ENCODE measurements around the gene HSPA5.
"Not testable (repeated sequence)": the region's sequence is repeated elsewhere in the genome, so short reads cannot be mapped to it uniquely, and the experiment has no call there.

Gene HSPA5

DNA sequence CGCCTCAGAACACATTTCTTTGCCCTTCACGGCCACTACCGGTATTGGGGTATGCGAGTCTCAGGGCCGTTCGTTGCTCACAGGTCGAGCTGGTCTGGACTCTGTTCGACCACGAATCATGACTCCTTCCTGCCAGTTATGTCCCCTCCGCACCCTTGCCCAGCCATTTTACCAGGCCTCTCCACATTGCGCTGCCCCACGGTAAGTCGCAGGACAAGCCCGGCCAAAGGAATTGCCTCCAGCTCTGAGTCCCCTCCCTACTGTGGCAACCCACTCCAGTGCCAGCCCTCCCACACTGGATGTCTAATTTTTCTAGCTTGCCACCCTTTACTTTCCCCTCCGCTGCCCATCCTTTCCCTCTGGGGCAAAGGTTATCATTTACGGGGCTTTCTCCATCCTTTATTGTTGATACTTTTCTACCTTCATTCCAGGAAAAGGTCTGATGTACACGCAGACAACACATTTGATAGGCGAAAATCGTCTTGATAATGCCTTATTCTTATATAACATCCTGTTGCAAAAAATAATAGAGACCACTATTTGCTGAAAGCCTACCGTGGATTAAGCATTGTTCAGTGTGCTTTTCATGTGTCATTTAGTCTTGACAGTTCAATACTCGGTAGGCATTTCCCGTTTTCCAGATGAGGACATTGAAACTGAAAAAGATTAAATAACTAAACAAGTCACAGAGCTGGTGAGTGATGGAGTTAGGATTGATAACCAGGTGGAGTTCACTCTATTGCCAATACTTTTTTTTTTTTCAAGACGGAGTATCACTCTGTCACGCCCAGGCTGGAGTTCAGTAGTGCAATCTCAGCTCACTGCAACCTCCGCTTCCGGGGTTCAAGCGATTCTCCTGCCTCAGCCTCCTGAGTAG lies 958 bp upstream of the HSPA5 start:
- DNase-seq (ENCODE audit: low spot score), result peak; percentile 27

DNA sequence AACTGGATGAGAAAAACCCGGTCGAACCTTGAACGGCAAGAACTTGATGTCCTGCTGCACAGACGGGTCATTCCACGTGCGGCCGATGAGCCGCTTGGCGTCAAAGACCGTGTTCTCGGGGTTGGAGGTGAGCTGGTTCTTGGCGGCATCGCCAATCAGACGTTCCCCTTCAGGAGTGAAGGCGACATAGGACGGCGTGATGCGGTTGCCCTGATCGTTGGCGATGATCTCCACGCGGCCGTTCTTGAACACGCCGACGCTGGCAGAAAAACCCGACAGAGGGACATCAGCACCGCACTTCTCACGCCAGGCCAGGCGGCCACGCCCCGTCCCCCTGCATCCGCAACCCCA lies 519 bp downstream of the HSPA5 start:
- DNase-seq (ENCODE audit: low spot score), result no peak

DNA sequence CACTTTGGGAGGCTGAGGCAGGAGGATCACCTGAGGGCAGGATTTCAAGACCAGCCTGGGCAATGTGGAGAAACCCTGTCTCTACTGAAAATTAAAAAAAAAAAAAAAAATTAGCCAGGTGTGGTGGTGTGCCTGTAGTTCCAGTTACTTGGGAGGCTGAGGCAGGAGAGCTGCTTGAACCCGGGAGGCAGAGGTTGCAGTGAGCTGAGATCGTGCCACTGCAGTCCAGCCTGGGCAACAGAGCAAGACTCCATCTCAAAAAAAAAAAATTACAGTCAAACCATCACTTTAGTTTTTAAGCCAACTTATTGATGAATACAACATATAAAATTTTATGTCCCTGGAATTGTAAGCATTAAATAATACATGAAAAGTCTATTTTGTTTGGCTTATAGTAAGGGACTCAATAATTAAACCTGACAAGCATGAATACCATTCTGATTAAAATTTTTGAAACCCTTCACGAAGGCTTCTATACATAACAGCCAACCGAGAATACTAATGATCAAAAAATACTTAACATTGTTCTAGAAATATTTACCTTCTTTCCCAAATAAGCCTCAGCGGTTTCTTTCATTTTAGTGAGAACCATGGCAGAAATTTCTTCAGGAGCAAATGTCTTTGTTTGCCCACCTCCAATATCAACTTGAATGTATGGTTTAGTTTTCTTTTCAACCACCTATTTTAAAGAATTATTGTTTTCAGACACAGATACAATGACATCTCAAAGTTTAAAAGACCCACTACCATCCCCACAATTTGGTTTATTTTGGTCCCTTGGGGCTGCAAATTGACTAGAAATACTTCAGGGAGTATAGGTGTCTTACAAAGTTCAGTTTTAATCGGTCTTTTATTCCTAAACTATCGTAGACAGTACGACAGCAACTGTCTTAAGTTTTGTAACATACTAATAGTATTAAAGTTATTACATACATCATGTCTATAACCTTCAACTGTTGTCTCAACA lies 1.2 kb downstream of the HSPA5 start:
- no peak for DNase-seq (ENCODE audit: low spot score)

DNA sequence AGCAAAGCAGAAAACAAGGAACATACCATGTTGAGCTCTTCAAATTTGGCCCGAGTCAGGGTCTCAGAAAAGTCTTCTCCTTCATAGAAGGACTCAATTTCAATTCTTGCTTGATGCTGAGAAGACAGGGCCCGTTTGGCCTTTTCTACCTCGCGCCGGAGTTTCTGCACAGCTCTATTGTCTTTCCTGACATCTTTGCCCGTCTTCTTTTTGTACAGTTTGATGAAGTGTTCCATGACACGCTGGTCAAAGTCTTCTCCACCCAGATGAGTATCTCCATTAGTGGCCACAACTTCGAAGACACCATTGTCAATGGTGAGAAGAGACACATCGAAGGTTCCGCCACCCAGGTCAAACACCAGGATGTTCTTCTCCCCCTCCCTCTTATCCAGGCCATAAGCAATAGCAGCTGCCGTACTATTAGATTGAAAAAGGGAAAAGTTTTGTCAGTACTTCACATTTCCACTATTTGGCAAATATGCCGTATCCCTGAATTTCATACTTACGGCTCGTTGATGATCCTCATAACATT lies 2.2 kb downstream of the HSPA5 start:
- DNase-seq (ENCODE audit: low spot score), result no peak

DNA sequence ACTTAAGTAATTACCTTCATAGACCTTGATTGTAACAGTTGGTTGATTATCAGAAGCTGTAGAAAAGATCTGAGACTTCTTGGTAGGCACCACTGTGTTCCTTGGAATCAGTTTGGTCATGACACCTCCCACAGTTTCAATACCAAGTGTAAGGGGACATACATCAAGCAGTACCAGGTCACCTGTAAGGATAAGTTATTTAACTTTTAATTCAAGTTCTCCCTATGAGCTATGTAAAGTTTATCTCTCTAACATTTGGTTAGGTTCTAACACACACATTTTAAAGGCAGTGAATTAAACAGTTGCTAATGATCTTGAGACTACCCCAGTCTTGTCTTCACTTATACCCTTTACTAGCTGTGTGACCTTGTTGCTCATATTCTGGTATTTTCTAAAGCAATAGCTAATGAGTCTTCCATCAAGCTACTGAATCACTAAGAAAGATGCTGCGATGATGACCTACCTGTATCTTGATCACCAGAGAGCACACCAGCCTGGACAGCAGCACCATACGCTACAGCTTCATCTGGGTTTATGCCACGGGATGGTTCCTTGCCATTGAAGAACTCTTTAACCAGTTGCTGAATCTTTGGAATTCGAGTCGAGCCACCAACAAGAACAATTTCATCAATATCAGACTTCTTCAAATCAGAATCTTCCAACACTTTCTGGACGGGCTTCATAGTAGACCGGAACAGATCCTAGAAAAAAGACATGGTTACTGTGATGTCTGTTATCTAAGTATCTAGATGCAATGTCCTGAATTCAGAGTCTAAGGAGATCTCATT lies 2.8 kb downstream of the HSPA5 start:
- DNase-seq (ENCODE audit: low spot score), result no peak

DNA sequence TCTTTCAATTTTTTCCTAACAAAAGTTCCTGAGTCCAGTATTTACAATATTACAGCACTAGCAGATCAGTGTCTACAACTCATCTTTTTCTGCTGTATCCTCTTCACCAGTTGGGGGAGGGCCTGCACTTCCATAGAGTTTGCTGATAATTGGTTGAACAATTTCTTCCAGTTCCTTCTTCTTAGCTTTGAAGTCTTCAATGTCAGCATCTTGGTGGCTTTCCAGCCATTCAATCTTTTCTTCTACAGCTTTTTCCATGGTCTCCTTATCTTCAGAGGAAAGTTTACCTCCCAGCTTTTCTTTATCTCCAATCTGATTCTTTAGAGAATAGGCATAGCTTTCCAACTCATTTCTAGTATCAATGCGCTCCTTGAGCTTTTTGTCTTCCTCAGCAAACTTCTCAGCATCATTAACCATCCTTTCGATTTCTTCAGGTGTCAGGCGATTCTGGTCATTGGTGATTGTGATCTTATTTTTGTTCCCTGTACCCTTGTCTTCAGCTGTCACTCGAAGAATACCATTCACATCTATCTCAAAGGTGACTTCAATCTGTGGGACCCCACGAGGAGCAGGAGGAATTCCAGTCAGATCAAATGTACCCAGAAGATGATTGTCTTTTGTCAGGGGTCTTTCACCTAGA lies 4.5 kb downstream of the HSPA5 start:
- not testable (repeated sequence) for DNase-seq (ENCODE audit: low spot score)

DNA sequence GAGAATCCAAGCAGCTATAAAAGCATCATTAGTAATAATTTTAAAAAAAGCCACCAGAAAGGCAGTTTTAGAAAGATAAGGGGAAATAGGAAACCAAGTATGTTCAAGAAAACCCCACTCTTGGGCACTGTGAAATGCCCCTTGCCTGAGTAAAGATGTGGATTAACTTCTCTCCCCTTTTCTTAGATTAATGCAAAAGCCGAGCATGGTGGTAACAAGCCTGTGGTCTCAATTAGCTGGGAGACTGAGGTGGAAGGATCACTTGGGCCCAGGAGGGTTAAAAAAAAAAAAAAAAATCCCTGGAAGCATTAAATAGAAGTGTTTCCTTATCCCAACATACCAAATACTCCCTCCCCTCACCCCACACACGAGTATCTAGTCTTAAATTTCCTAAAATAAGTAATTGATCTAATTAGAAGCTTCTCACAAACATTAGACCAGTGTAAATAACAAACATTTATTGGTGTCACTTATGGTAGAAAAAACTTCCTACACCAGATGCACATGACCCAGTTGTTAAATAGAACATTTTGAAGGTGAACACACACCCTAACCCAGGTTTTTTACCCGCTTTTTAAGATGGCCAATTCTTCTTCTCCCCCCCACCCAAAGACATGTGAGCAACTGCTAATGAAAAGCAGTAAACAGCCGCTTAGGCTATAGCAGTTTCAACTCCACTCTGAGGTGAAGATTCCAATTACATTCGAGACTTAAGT lies 5.2 kb downstream of the HSPA5 start:
- no peak for DNase-seq (ENCODE audit: low spot score)

DNA sequence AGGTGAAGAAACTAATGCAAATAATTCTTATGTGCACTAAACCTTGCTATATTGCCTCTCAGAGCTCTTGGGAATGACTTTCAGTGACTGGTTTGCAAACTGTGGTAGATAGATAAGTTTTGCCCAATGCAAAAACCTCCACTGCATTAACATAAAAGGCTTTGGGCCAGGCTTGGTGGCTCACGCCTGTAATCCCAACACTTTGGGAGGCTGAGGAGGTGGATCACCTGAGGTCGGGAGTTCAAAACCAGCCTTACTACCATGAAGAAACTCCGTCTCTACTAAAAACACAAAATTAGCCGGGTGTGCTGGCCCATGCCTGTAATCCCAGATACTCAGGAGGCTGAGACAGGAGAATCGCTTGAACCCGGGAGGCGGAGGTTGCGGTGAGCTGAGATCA lies 7.0 kb downstream of the HSPA5 start:
- DNase-seq (ENCODE audit: low spot score), result not testable (repeated sequence)

DNA sequence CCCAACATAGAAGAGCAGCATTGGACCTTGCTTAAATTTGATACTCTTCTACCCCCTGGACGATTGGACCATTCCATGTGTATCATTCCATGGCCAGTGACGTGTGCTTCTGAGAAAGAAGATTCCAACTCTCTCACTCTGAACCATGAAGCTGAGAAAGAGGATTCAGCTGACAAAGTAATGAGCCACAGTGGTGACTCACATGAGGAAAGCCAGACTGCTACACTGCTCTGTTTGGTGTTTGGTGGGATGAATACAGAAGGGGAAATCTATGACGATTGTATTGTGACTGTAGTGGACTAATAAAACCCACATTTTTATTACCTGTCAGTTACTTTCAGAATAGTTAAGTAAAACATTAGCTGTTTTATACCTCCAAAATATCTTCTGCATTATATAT lies 7.5 kb downstream of the HSPA5 start:
- peak; percentile 86 for DNase-seq (ENCODE audit: low spot score)

DNA sequence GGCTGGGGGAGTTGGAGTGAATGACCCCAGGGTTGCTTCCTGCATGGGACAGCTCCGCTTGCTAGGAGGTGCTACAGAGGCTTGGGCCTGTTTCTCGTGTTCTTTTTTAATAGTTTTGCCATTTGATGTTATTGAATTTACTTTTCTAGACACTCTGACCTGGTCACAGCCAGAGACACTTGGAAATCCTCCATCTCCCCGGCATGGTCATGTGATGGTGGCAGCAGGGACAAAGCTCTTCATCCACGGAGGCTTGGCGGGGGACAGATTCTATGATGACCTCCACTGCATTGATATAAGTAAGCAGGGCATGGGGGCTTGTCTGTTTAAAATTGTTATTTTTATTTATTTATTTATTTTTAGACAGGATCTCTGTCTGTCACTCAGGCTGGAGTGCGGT lies 13.4 kb downstream of the HSPA5 start:
- DNase-seq (ENCODE audit: low spot score), result no peak

DNA sequence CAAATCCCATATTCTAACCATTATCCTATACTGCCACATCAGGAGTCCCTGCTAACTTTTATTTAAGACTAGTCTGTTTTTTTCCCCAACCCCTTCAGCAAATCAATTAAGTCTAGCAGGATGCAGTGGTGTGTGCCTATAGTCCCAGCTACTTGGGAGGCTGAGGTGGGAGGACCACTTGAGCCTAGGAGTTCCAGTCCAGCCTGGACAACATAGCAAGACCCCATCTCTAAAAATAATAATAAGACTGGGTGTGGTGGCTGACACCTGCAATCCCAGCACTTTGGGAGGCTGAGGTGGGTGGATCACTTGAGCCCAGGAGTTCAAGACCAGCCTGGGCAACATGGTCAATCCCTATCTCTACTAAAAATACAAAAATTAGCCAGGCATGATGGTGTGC lies 16.3 kb downstream of the HSPA5 start:
- not testable (repeated sequence) for DNase-seq (ENCODE audit: low spot score)

DNA sequence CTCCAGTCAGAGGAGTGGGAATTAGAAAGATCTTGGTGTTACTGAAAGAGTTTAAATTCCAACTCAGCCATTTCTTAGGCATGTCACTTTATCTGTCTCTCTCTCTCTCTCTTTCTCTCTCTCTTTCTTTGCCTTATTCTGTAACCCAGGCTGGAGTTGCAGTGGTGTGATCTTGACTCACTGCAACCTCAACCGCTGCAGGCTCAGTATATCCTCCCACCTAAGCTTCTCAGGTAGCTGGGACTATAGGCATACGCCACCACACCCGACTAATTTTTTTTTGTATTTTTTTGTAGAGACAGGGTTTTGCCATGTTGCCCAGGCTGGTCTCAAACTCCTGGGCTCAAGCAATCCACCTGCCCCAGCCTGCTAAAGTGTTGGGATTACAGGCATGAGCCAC lies 22.5 kb downstream of the HSPA5 start:
- no peak for DNase-seq (ENCODE audit: low spot score)

DNA sequence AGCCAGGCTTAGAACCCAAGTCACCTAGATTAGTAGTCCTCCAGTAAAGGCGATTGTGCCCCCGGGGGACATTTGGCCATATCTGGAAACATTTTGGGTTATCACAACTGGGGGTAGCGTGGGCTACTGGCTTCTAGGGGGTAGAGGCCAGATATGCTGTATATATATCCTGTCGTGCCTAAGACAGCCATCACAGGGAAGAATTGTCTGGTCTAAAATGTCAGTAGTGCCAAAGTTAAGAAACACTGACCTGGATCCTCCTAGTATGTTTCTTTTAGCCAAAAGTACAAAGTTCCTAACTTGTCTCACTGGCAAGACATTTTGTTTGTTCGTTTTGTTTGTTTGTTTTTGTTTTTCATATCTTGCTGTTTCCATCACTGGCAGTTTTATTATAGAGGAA lies 27.0 kb downstream of the HSPA5 start:
- no peak for DNase-seq (ENCODE audit: low spot score)

DNA sequence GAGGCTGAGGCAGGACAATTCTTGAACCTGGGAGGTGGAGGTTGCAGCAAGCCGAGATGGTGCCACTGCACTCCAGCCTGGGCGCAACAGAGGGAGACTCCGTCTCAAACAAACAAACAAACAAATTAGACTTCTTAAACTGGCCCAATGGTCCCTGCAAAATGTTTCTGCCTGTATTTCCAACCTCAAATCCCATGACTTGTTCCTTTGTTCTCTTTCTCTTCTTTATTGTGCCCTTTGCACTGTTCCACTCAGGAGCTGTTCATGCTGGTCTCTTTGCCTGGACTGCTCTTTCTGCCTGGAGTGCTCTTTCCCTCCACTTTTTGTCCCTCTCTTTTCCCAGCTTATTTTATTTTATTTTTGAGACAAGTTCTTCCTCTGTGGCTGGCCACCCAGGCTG lies 36.7 kb downstream of the HSPA5 start:
- DNase-seq (ENCODE audit: low spot score), result no peak

DNA sequence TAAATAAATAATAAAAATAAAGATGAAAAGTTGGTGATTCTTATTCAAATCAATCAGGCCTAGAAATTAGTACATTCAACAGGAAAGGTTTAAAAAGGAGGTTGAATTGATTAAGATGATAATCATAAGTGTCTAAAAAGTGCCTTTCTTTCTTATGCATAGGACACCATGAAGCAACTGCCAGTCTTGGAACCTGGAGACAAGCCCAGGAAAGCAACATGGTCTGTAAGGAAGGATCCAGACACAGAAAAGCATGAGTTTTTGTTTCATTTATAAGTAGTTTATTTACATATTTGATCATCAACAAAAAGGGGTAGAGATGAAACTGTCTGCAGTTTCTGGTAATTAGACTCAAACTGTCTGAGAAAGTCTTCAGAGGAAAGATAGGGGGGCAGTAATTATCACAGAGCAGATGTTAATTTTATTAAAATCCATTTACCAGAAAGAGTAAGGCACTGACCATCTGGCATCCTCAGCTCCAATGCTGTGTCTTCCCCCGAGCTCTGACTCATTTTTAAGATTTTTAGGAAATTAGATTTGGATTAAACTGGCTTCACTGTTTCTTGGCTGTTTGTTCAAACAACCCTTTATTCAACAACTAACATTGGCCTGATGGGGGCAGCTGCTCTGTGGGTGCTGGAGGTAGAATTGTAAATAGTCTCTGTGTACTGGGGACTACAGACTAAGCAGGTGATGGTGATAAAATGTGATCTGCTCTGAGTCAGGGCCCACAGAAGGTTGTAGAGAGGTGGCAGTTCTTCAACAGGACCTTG lies 38.1 kb downstream of the HSPA5 start:
- peak; percentile 19 for DNase-seq (ENCODE audit: low spot score)

DNA sequence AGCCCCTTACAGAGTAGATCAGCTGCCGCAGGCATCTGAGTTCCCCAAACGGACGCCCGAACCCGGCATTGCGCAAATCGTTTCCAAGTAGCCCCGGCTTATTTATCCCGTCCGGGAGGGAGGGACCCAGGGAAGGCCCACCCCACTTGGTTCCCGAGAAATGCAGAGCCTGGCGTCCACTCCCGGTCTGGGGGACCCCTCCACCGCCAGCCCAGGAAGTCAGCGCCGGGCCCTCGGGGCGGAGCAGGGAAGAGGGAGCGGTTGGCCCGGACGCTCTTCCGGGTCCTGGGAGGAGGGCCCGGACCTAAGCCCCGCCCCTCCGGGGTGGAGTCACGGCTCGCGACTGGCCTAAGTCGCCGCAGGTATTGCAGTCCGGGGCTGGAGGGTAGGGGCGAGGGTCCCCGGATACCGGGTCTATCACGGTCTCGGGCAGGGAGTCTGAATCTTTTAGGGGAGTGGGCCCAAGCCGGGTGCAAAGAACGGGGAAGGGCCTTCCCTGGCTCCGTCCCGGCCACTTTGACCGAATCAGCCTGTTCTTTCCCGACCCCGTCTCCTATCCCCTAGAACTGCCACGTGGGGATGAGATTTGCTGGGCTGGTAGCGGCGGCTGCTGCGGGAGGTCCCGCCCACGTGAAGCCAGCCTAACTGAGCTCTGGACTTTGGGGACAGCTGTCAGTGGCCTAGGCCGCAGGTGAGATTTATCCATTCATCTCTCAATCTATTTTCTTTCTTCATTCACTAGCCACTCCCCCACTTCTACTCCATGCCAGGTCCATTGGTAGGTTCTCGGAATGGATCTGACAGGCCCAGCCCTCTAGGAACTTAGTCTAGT lies 40.7 kb downstream of the HSPA5 start, which contains the start of gene RABEPK:
Gene RABEPK (plus strand): TSS at position 327 of the 832 bp plus-strand sequence. CDS start 2,472 bp downstream, outside the sequence.
- DNase-seq (ENCODE audit: low spot score), result peak; percentile 93

DNA sequence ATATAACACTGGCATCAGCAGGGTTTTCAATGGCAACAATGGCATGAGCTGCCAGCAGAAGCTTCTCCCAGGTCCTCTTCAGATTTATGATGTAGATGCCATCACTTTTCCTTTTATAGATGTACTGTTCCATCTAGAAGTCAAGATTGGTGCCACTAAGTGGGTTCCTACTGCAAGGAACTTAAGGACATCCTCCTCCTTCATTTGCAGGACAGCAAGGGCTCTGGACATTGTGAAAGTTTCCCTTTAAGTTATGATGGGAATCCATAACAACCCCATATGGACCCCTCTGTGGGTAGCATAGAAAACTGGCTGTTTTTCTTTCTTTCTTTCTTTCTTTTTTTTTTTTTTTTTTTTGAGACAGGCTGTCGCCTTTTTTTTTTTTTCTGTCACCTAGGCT lies 45.6 kb downstream of the HSPA5 start:
- DNase-seq (ENCODE audit: low spot score), result not testable (repeated sequence)

DNA sequence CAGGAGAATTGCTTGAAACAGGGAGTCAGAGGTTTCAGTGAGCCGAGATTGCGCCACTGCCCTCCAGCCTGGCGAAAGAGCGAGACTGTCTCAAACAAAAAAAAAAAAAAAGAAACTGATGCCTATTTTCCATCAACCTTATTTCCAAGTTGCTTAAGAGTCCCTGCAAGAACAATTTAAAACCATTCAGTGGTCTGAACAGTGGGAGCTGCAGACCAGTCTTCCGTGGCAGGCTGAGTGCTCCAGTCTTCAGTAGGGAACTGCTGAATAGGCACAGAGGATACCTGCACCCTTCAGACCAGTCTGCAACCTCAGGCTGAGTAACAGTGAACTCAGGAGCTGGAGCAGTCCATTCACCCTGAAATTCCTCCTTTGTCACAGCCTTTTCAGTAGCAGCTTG lies 46.7 kb downstream of the HSPA5 start:
- DNase-seq (ENCODE audit: low spot score), result not testable (repeated sequence)

DNA sequence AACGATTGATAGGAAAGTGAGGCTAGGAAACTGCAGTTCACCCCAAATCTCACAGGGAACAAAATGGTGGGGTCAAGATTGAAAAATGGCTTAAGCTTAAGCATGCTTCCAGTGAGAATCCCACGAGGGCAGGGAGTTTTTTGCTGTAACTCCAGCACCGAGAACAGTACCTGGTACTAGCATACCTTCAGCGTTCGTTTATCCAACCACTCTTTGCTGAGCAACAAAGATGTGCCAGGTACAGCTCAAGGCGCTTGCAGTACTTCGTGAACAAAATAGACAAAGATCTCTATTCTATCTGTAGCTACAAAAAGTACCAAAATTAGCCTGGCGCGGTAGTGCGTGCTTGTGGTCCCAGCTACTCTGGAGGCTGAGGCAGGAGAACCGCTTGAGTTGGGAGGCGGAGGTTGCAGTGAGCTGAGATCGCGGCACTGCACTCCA lies 50.8 kb downstream of the HSPA5 start:
- DNase-seq (ENCODE audit: low spot score), result peak; percentile 26
